Thyroid gland (tissue), 4 donors: ENCODE measurements around the gene VSX2. TPM values are rescaled to one million over a fixed set of nuclear protein-coding genes. Genes with fewer than 3 reads are reported as not detected.

Experiments used
- DNase-seq, 2 donors: peaks; one replicate each; pipeline ENCODE4 v3.0.0-alpha.2; 2019
- H3K27ac ChIP-seq, 3 donors: fragments of 200-600 bp; sonication (generic); 1 replicate in 2 of 3; 2 replicates in 1 of 3; pipeline ENCODE4 v1.5.1; 2016 to 2019; ENCODE audit warnings: mild to moderate bottlenecking in 1 of 3, moderate library complexity in 1 of 3
- H3K27me3 ChIP-seq: fragments of 200-600 bp; sonication (generic); one replicate; pipeline ENCODE4 v1.5.1; 2019
- H3K36me3 ChIP-seq, 2 donors: fragments of 200-600 bp; sonication (generic); one replicate each; pipeline ENCODE4 v1.5.1; 2016 to 2019
- H3K4me1 ChIP-seq, 2 donors: fragments of 200-600 bp; sonication (generic); one replicate each; pipeline ENCODE4 v1.5.1; 2017 to 2019
- H3K4me3 ChIP-seq, 3 donors: fragments of 200-600 bp; sonication (generic); replicated peaks in 1 of 3; 1 replicate in 2 of 3; 2 replicates in 1 of 3; pipeline ENCODE4 v1.5.1; 2016; ENCODE audit warnings: mild to moderate bottlenecking in 1 of 3
- H3K9me3 ChIP-seq: fragments of 200-600 bp; sonication (generic); one replicate; pipeline ENCODE4 v1.5.1; 2017
- POLR2A ChIP-seq, 2 donors: fragments of 450-650 bp; IDR thresholded peaks; one replicate each; pipeline ENCODE4 v1.6.1; 2017; ENCODE audit warnings: antibody characterized with exemption in 2 of 2, mild to moderate bottlenecking in 2 of 2, moderate library complexity in 1 of 2
- WGBS, 2 donors: methylation state at CpG; one replicate each; pipeline ENCODE4 v1.1.5; 2017; 5-methylcytosine and 5-hydroxymethylcytosine counted together
- intact Hi-C: fragments of 100-400 bp; cut with DNase I; formaldehyde crosslinking; loops from one replicate; pipeline ENCODE4 v1.15.1; 2023
- total RNA-seq, 4 donors: library from RNA; depleted of rRNA; stranded (reverse); fragments of >200 nt; gene quantifications; one replicate each; pipeline ENCODE4 v1.2.3, GENCODE V29; 2016
- TF ChIP-seq, protein P1 (sequence below), 6 experiments: fragments of 200-600 bp in 3 of 6; fragments of 450-650 bp in 3 of 6; sonication (generic) in 3 of 6; IDR thresholded peaks; one replicate each; pipeline ENCODE4 v1.5.1; 2016 to 2019; ENCODE audit warnings: antibody characterized with exemption in 6 of 6, mild to moderate bottlenecking in 2 of 6, inconsistent platforms in 1 of 6, moderate library complexity in 1 of 6

Gene VSX2
- total RNA-seq, 4 donors from 2014 or later: not detected

DNA sequence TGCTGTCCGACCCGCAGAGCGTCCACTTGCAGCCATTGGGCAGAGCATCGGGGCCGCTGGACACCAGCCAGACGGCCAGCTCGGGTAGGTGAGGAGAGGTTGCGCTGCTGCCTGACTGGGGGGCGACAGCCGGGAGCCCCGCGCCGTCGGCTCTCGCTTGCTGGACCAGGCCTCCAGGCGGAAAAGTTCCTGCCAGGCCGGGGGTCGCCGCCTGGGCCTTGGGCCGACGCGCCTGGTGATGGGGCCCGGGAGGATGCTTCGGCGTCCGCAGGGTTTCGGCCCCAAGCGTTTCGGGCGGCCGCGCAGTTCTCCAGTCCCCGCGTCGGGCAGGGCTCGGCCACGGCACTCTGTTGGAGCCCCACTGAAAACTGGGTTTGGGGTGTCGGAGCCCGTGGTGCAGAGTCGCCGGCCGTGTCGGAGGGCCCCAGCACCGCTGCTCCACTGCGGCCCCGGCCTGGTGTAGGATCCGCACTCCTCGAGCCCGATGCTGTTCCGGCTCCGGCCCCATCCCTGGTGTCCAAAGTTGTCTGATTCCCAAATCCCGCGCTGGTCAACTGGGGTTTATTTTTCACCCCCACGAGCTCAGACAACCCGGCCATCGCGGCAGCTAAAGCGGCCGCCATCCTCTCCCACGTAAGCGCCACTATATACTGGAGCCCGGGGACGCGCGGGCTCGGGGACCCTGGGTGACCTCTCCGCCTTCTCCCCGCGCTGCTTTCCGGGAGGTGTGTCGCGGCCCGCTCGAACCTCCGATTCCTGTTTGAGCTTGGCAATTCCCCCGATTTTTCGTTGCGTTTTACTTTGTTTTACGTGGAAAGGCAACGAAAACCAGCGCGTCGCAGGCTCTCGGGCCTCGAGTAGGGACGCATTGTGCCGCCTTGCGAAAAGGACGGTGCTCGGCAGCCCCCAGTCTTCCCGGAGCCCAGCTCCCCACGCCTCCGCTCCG, 872 bp downstream of the VSX2 start:
- peak overlapping the region in 1 of 3 donors; percentile 19 for H3K4me3 ChIP-seq
- peaks cover 56% of the 10 kb centered on the region for H3K27me3 ChIP-seq
- H3K36me3 ChIP-seq: no peaks in the 10 kb centered on the region
- intact Hi-C loops: no loop called here
- DNase-seq: no peak
- 3 to 10% methylated on average over 9 to 53 of the region's 94 CpGs for WGBS, 2 donors
- no peaks in the 10 kb centered on the region for H3K9me3 ChIP-seq
- H3K4me1 ChIP-seq: peaks cover 25 to 29% of the 10 kb centered on the region in 2 donors
- no peak overlapping the region for H3K27ac ChIP-seq
- TF ChIP-seq, protein P1, sequence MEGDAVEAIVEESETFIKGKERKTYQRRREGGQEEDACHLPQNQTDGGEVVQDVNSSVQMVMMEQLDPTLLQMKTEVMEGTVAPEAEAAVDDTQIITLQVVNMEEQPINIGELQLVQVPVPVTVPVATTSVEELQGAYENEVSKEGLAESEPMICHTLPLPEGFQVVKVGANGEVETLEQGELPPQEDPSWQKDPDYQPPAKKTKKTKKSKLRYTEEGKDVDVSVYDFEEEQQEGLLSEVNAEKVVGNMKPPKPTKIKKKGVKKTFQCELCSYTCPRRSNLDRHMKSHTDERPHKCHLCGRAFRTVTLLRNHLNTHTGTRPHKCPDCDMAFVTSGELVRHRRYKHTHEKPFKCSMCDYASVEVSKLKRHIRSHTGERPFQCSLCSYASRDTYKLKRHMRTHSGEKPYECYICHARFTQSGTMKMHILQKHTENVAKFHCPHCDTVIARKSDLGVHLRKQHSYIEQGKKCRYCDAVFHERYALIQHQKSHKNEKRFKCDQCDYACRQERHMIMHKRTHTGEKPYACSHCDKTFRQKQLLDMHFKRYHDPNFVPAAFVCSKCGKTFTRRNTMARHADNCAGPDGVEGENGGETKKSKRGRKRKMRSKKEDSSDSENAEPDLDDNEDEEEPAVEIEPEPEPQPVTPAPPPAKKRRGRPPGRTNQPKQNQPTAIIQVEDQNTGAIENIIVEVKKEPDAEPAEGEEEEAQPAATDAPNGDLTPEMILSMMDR (IDR thresholded peaks at IDR 0.05): no peak
- no peak for TF ChIP-seq POLR2A (IDR thresholded peaks at IDR 0.05)

DNA sequence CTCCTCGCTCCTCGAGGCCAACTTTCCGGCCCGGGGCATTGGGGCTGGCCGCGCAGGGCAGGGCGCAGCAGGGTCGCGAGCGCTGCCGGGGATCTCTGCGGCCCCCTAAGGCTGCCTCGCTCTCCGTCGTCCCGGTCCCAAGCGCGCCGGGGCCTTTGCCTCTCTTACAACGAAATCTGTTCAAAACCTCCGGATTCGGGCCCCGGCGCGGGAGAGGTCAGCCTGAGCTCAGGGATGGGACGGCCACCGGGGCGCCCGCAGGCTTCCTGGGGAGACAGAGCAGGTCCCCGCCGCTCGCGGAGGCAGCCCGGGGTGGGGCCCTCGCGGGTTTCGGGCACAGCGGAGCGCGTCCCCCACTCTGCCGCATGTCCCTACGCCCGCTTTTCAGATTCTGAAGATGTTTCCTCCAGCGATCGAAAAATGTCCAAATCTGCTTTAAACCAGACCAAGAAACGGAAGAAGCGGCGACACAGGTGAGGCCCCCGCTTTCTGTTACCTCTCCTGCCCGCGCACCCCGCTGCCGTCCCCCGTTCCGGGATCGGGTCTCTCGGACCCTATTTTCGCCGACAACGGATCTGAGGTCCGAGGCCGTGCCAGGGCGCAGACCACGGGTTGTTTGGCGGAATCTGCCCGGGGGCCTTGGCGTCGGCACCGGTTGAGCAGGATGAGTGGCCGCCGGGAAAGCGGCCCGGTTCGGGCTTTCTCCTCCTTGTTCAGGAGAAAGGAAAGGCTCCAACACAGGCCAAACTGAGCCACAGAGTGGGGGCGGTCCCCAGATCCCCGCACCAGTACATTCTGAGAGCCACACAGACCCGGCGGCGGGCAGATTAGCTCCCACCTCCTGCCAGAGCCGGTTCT, 1.8 kb downstream of the VSX2 start:
- Histone ChIP-seq H3K27me3 (peaks cover 56% of the 10 kb centered on the region), H3K4me3 (peak overlapping the region in 1 of 3 donors; percentile 19), H3K4me1 (peaks cover 25 to 29% of the 10 kb centered on the region in 2 donors), H3K9me3 (no peaks in the 10 kb centered on the region), H3K36me3 (no peaks in the 10 kb centered on the region), H3K27ac (no peak overlapping the region)
- WGBS, 2 donors: 2 to 6% methylated on average over 36 to 45 of the region's 80 CpGs
- TF ChIP-seq, protein P1 (IDR thresholded peaks at IDR 0.05): no peak
- TF ChIP-seq POLR2A (IDR thresholded peaks at IDR 0.05): no peak
- DNase-seq: peak; percentile 22 to 35
- intact Hi-C loops: no loop called here

DNA sequence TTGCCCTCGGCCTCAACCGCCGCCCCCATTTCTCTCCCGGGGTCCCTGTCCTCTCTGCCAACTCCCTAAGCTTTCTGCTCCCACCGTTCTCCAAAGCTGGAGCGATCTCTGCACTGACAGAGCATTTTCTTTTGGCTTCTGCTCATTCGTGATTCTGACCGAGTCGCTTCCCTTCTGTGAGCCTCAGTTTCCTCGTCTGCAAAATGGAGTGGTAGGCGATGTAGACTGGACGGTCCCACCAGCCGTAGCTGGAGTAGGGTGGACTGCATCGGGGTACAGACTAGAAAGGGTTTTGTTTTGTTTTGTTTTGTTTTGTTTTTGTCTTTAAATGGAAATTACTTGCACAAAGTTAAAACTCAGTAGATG, 2.4 kb downstream of the VSX2 start:
- H3K9me3 ChIP-seq: no peaks in the 10 kb centered on the region
- no peak overlapping the region for H3K4me3 ChIP-seq
- intact Hi-C loops: no loop called here
- no peak overlapping the region for H3K27ac ChIP-seq
- H3K4me1 ChIP-seq: peaks cover 25 to 29% of the 10 kb centered on the region in 2 donors
- H3K27me3 ChIP-seq: peaks cover 56% of the 10 kb centered on the region
- no peak for DNase-seq
- TF ChIP-seq, protein P1 (IDR thresholded peaks at IDR 0.05): no peak
- no peak for TF ChIP-seq POLR2A (IDR thresholded peaks at IDR 0.05)
- H3K36me3 ChIP-seq: no peaks in the 10 kb centered on the region
- 7 to 15% methylated on average over 14 of the region's 14 CpGs for WGBS, 2 donors

DNA sequence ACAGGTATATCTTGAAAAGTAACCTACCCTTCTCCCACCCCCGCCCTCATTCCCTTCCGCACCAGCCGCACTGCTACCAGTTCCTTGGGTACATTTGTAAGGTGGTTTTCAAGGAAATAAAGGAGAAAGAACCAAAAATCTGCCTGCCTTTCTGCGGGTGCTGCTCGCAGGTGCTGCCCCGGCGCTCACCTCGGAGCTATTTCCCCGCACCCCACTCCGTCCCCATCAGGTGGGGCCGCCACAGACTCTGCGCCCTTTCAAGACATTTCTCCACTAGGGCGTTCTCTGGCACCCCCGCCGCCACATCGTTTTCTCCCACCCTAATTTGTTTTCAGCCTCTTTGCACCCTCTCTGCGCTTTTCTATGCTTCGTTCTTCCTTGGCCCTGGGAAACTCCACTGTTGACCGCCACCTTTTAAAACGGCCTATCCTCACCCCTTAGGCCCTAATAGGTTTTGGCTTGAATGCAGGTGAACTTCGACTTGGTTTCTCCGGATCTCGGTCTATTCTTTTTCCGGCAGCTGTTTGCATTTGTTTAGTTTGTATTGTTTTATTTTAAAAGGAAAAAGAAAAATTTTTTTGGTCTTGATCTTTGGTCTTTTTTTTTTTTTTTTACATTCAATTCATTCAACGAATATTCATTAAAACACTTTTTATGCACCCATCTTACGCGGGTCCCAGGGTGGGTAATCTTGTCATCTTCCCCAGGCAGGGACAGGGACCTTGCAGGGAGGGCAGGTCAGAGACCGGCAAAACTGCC, 3.0 kb downstream of the VSX2 start:
- H3K4me3 ChIP-seq: no peak overlapping the region

More for the DNA sequence above, 3.0 kb downstream of the VSX2 start:
- intact Hi-C loops: no loop called here
- TF ChIP-seq, protein P1 (IDR thresholded peaks at IDR 0.05): no peak
- no peak for TF ChIP-seq POLR2A (IDR thresholded peaks at IDR 0.05)
- Histone ChIP-seq H3K36me3 (no peaks in the 10 kb centered on the region), H3K4me1 (peaks cover 25 to 29% of the 10 kb centered on the region in 2 donors), H3K27me3 (peaks cover 56% of the 10 kb centered on the region), H3K9me3 (no peaks in the 10 kb centered on the region), H3K27ac (no peak overlapping the region)
- no peak for DNase-seq
- 15 to 18% methylated on average over 28 of the region's 28 CpGs for WGBS, 2 donors
